IgD-negative memory B cell (primary cell): ENCODE measurements around the gene F8A3. TPM values are rescaled to one million over a fixed set of nuclear protein-coding genes. Genes with fewer than 3 reads are reported as not detected.
"Not testable (repeated sequence)": the region's sequence is repeated elsewhere in the genome, so short reads cannot be mapped to it uniquely, and the experiment has no call there.

Experiments used
- H3K27ac Mint-ChIP-seq, 3 donors: one replicate each; pipeline ENCODE4 v1.8.0; 2020 to 2022; ENCODE audit warnings: mild to moderate bottlenecking in 3 of 3, mixed read lengths in 3 of 3, moderate library complexity in 1 of 3
- H3K27me3 Mint-ChIP-seq: one replicate; pipeline ENCODE4 v1.8.0; 2021; ENCODE audit warnings: mixed read lengths
- H3K36me3 Mint-ChIP-seq: one replicate; pipeline ENCODE4 v1.8.0; 2020; ENCODE audit warnings: mild to moderate bottlenecking, mixed read lengths
- H3K4me1 Mint-ChIP-seq, 3 donors: one replicate each; pipeline ENCODE4 v1.8.0; 2020 to 2022; ENCODE audit warnings: mixed read lengths in 3 of 3, mild to moderate bottlenecking in 1 of 3
- H3K4me3 Mint-ChIP-seq, 4 donors: one replicate each; pipeline ENCODE4 v1.8.0; 2020 to 2022; ENCODE audit warnings: mild to moderate bottlenecking in 4 of 4, mixed read lengths in 4 of 4, moderate library complexity in 3 of 4
- H3K9me3 Mint-ChIP-seq, 3 donors: one replicate each; pipeline ENCODE4 v1.8.0; 2020 to 2021; ENCODE audit warnings: mixed read lengths in 3 of 3, mild to moderate bottlenecking in 1 of 3
- polyA plus RNA-seq: library from polyadenylated mRNA; unstranded; fragments of 300-500 nt; fragmentation: Illumina TruSeq; gene quantifications from one replicate; pipeline ENCODE4 v1.2.3, GENCODE V29; 2021

Gene F8A3
- 2.5 TPM for polyA plus RNA-seq

GRCh38 chrX:155458471-155458870, at the start of gene F8A3:
Gene F8A3, minus strand, starts transcription at chrX:155458620. Its CDS starts 20 bp downstream, at chrX:155458600.
- H3K27me3 Mint-ChIP-seq, H3K9me3 Mint-ChIP-seq, H3K27ac Mint-ChIP-seq, H3K4me1 Mint-ChIP-seq, H3K4me3 Mint-ChIP-seq, H3K36me3 Mint-ChIP-seq: not testable (repeated sequence)

GRCh38 chrX:155505296-155505695, 46.9 kb upstream of the F8A3 start:
- H3K36me3 Mint-ChIP-seq: no peaks in the 10 kb centered on the region
- no peak overlapping the region for H3K4me3 Mint-ChIP-seq
- no peaks in the 10 kb centered on the region for H3K27me3 Mint-ChIP-seq
- H3K27ac Mint-ChIP-seq: no peak overlapping the region
- no peaks in the 10 kb centered on the region for H3K4me1 Mint-ChIP-seq
- H3K9me3 Mint-ChIP-seq: no peaks in the 10 kb centered on the region

GRCh38 chrX:155495134-155495533, 36.7 kb upstream of the F8A3 start:
- not testable (repeated sequence) for H3K27ac Mint-ChIP-seq, H3K4me3 Mint-ChIP-seq, H3K4me1 Mint-ChIP-seq, H3K27me3 Mint-ChIP-seq, H3K36me3 Mint-ChIP-seq, H3K9me3 Mint-ChIP-seq

GRCh38 chrX:155491421-155491820, 33.0 kb upstream of the F8A3 start:
- not testable (repeated sequence) for H3K4me3 Mint-ChIP-seq, H3K9me3 Mint-ChIP-seq, H3K4me1 Mint-ChIP-seq, H3K27me3 Mint-ChIP-seq, H3K36me3 Mint-ChIP-seq, H3K27ac Mint-ChIP-seq

- H3K4me3 Mint-ChIP-seq, H3K27ac Mint-ChIP-seq, H3K9me3 Mint-ChIP-seq, H3K4me1 Mint-ChIP-seq, H3K36me3 Mint-ChIP-seq, H3K27me3 Mint-ChIP-seq: not testable (repeated sequence)
Measured at GRCh38 chrX:155477136-155477535, 18.7 kb upstream of the F8A3 start.

GRCh38 chrX:155466269-155466938, 8.0 kb upstream of the F8A3 start:
- H3K27me3 Mint-ChIP-seq, H3K4me1 Mint-ChIP-seq, H3K9me3 Mint-ChIP-seq, H3K27ac Mint-ChIP-seq, H3K4me3 Mint-ChIP-seq, H3K36me3 Mint-ChIP-seq: not testable (repeated sequence)

- not testable (repeated sequence) for H3K36me3 Mint-ChIP-seq, H3K9me3 Mint-ChIP-seq, H3K27me3 Mint-ChIP-seq, H3K27ac Mint-ChIP-seq, H3K4me3 Mint-ChIP-seq, H3K4me1 Mint-ChIP-seq
Measured at GRCh38 chrX:155460501-155460900, 2.1 kb upstream of the F8A3 start.

- H3K27me3 Mint-ChIP-seq, H3K36me3 Mint-ChIP-seq, H3K4me1 Mint-ChIP-seq, H3K27ac Mint-ChIP-seq, H3K9me3 Mint-ChIP-seq, H3K4me3 Mint-ChIP-seq: not testable (repeated sequence)
Measured at GRCh38 chrX:155457761-155458447, 516 bp downstream of the F8A3 start.

GRCh38 chrX:155441097-155441496, 17.3 kb downstream of the F8A3 start:
- no peak overlapping the region for H3K27ac Mint-ChIP-seq
- peaks cover 0 to 5% (median 1%) of the 10 kb centered on the region in 3 donors for H3K9me3 Mint-ChIP-seq
- H3K36me3 Mint-ChIP-seq: peaks cover 4% of the 10 kb centered on the region
- peaks cover 0 to 6% (median 0%) of the 10 kb centered on the region in 3 donors for H3K4me1 Mint-ChIP-seq
- no peak overlapping the region for H3K4me3 Mint-ChIP-seq
- H3K27me3 Mint-ChIP-seq: no peaks in the 10 kb centered on the region

GRCh38 chrX:155435744-155436112, 22.7 kb downstream of the F8A3 start:
- peaks cover 0 to 1% (median 0%) of the 10 kb centered on the region in 3 donors for H3K4me1 Mint-ChIP-seq
- peaks cover 4% of the 10 kb centered on the region for H3K36me3 Mint-ChIP-seq
- no peak overlapping the region for H3K27ac Mint-ChIP-seq
- H3K27me3 Mint-ChIP-seq: no peaks in the 10 kb centered on the region
- no peak overlapping the region for H3K4me3 Mint-ChIP-seq
- H3K9me3 Mint-ChIP-seq: peaks cover 0 to 1% (median 0%) of the 10 kb centered on the region in 3 donors

GRCh38 chrX:155434906-155435743, 23.3 kb downstream of the F8A3 start:
- no peak overlapping the region for H3K27ac Mint-ChIP-seq
- no peaks in the 10 kb centered on the region for H3K27me3 Mint-ChIP-seq
- peaks cover 0 to 1% (median 0%) of the 10 kb centered on the region in 3 donors for H3K9me3 Mint-ChIP-seq
- peaks cover 0 to 1% (median 0%) of the 10 kb centered on the region in 3 donors for H3K4me1 Mint-ChIP-seq
- peaks cover 3% of the 10 kb centered on the region for H3K36me3 Mint-ChIP-seq
- no peak overlapping the region for H3K4me3 Mint-ChIP-seq

- H3K27ac Mint-ChIP-seq: no peak overlapping the region
- no peak overlapping the region for H3K4me3 Mint-ChIP-seq
- H3K36me3 Mint-ChIP-seq: peaks cover 2% of the 10 kb centered on the region
- H3K27me3 Mint-ChIP-seq: no peaks in the 10 kb centered on the region
- H3K9me3 Mint-ChIP-seq: peaks cover 0 to 5% (median 1%) of the 10 kb centered on the region in 3 donors
- H3K4me1 Mint-ChIP-seq: peaks cover 0 to 2% (median 0%) of the 10 kb centered on the region in 3 donors
Measured at GRCh38 chrX:155417769-155418168, 40.7 kb downstream of the F8A3 start.

Other genes starting within 250 kb of the F8A3 start
- 55.7 TPM for gene VBP1, start 242.2 kb downstream of the F8A3 start, polyA plus RNA-seq
- gene RAB39B, start 194.1 kb downstream of the F8A3 start, polyA plus RNA-seq: 5.2 TPM
- gene CLIC2, start 124.0 kb downstream of the F8A3 start, polyA plus RNA-seq: not detected
- gene F8A2, start 76.5 kb downstream of the F8A3 start, polyA plus RNA-seq: not detected
- gene SPRY3, start 154.0 kb upstream of the F8A3 start, polyA plus RNA-seq: not detected
- gene TMLHE, start 154.3 kb upstream of the F8A3 start, polyA plus RNA-seq: 11.9 TPM